Vagina (tissue), 2 donors: ENCODE data around the gene DEFB113.

Experiments used
- CTCF ChIP-seq, 3 experiments: fragments of 450-650 bp in 2 of 3; fragments of 200-600 bp in 1 of 3; sonication (generic) in 1 of 3; IDR thresholded peaks; one replicate each; pipeline ENCODE4 v1.5.1; 2017 to 2019; ENCODE audit warnings: antibody characterized with exemption in 3 of 3, mild to moderate bottlenecking in 2 of 3, moderate library complexity in 2 of 3
- POLR2A ChIP-seq, 2 donors: fragments of 450-650 bp; IDR thresholded peaks; one replicate each; pipeline ENCODE4 v1.6.1; 2017; ENCODE audit warnings: antibody characterized with exemption in 2 of 2, mild to moderate bottlenecking in 2 of 2, moderate library complexity in 2 of 2

- TF ChIP-seq POLR2A (IDR thresholded peaks at IDR 0.05) (no peak), CTCF (IDR thresholded peaks at IDR 0.05) (no peak)
Measured at GRCh38 chr6:49939993-49940498, 29.4 kb downstream of the DEFB113 start.
